HG03571 (cell line): Measurements from ENCODE around the gene LMOD3.

ENCODE experiments used
- ATAC-seq: cut with Tn5 transposase; IDR thresholded peaks from one replicate; pipeline ENCODE4 v1.9.1; 2021; ENCODE audit not compliant: unreplicated experiment

LMOD3 gene

GRCh38 chr3:69122403-69122802 is at the start of gene LMOD3:
TSS of gene LMOD3 (minus strand) at chr3:69122595. CDS start at chr3:69122386, 209 bp downstream.
- no peak for ATAC-seq

- no peak for ATAC-seq
Measured at GRCh38 chr3:69172058-69172457, 49.7 kb upstream of the LMOD3 start.

GRCh38 chr3:69166446-69166845 is 44.1 kb upstream of the LMOD3 start:
- ATAC-seq = no peak

GRCh38 chr3:69165744-69166143 is 43.3 kb upstream of the LMOD3 start:
- no peak for ATAC-seq

- no peak for ATAC-seq
Measured at GRCh38 chr3:69164296-69164695, 41.9 kb upstream of the LMOD3 start.

- ATAC-seq = no peak
Measured at GRCh38 chr3:69162308-69162980, 40.0 kb upstream of the LMOD3 start.

- no peak for ATAC-seq
Measured at GRCh38 chr3:69161587-69162307, 39.4 kb upstream of the LMOD3 start.

GRCh38 chr3:69160525-69160924 is 38.1 kb upstream of the LMOD3 start:
- no peak for ATAC-seq

GRCh38 chr3:69160107-69160506 is 37.7 kb upstream of the LMOD3 start:
- no peak for ATAC-seq

GRCh38 chr3:69149586-69149985 is 27.2 kb upstream of the LMOD3 start:
- ATAC-seq = no peak

GRCh38 chr3:69145688-69146087 is 23.3 kb upstream of the LMOD3 start:
- ATAC-seq = no peak

- ATAC-seq = no peak
Measured at GRCh38 chr3:69144631-69145245, 22.3 kb upstream of the LMOD3 start.

- ATAC-seq = no peak
Measured at GRCh38 chr3:69143612-69144011, 21.2 kb upstream of the LMOD3 start.

- no peak for ATAC-seq
Measured at GRCh38 chr3:69142797-69143454, 20.5 kb upstream of the LMOD3 start.

GRCh38 chr3:69142090-69142489 is 19.7 kb upstream of the LMOD3 start:
- no peak for ATAC-seq

GRCh38 chr3:69141313-69141712 is 18.9 kb upstream of the LMOD3 start:
- ATAC-seq = no peak

GRCh38 chr3:69137412-69137811 is 15.0 kb upstream of the LMOD3 start:
- no peak for ATAC-seq

GRCh38 chr3:69137005-69137404 is 14.6 kb upstream of the LMOD3 start:
- no peak for ATAC-seq

- peak; percentile 61 for ATAC-seq
Measured at GRCh38 chr3:69130689-69131088, 8.3 kb upstream of the LMOD3 start.

GRCh38 chr3:69129531-69129930 is 7.1 kb upstream of the LMOD3 start:
- no peak for ATAC-seq

- ATAC-seq = no peak
Measured at GRCh38 chr3:69128509-69128908, 6.1 kb upstream of the LMOD3 start.

- no peak for ATAC-seq
Measured at GRCh38 chr3:69126999-69127398, 4.6 kb upstream of the LMOD3 start.
